GM23338 (cell line): ENCODE results near the gene CHEK1. TPM values are rescaled to one million over a fixed set of nuclear protein-coding genes. Genes with fewer than 3 reads are reported as not detected.

Source experiments
- ATAC-seq: fragments of 200-7000 bp; cut with Tn5 transposase; 3 replicates; pipeline ENCODE4 v1.9.1; 2020
- DNase-seq: peaks from one replicate; pipeline ENCODE4 v3.0.0-alpha.2; 2015; ENCODE audit warnings: low spot score
- H2AFZ ChIP-seq: fragments of 200-600 bp; sonication (generic); 2 replicates; pipeline ENCODE4 v1.8.0; 2016; ENCODE audit warnings: antibody characterized with exemption, mild to moderate bottlenecking, moderate library complexity
- H3F3A ChIP-seq: fragments of 200-600 bp; sonication (generic); replicated peaks from 2 replicates; pipeline ENCODE4 v1.8.0; 2017; ENCODE audit warnings: antibody characterized with exemption, mixed run types, low read depth
- H3K27ac ChIP-seq: fragments of 200-600 bp; sonication (generic); 2 replicates; pipeline ENCODE4 v1.6.1; 2016; ENCODE audit warnings: low read depth
- H3K27me3 ChIP-seq: fragments of 200-600 bp; sonication (generic); 2 replicates; pipeline ENCODE4 v1.8.0; 2016; ENCODE audit warnings: mild to moderate bottlenecking, mixed run types, moderate library complexity; ENCODE audit not compliant: insufficient read depth
- H3K36me3 ChIP-seq: fragments of 200-600 bp; sonication (generic); 2 replicates; pipeline ENCODE4 v1.8.0; 2016; ENCODE audit warnings: mild to moderate bottlenecking; ENCODE audit not compliant: insufficient read depth
- H3K4me1 ChIP-seq: fragments of 200-600 bp; sonication (generic); 2 replicates; pipeline ENCODE4 v1.8.0; 2016; ENCODE audit warnings: mild to moderate bottlenecking, moderate library complexity; ENCODE audit not compliant: insufficient read depth
- H3K4me2 ChIP-seq: fragments of 200-600 bp; sonication (generic); 2 replicates; pipeline ENCODE4 v1.7.1; 2017; ENCODE audit warnings: mixed run types
- H3K4me3 ChIP-seq: fragments of 200-600 bp; sonication (generic); 2 replicates; pipeline ENCODE4 v1.6.1; 2016; ENCODE audit warnings: mixed run types
- H3K79me2 ChIP-seq: fragments of 200-600 bp; sonication (generic); replicated peaks from 2 replicates; pipeline ENCODE4 v1.8.0; 2017; ENCODE audit warnings: mild to moderate bottlenecking; ENCODE audit not compliant: insufficient read depth
- H3K9me2 ChIP-seq: fragments of 200-600 bp; sonication (generic); 2 replicates; pipeline ENCODE4 v1.8.0; 2017; ENCODE audit not compliant: insufficient read depth
- H4K20me1 ChIP-seq: fragments of 200-600 bp; sonication (generic); replicated peaks from 2 replicates; pipeline ENCODE4 v1.8.0; 2017; ENCODE audit warnings: mild to moderate bottlenecking; ENCODE audit not compliant: insufficient read depth
- H3K27ac Mint-ChIP-seq: 2 replicates; pipeline ENCODE4 v1.8.0; 2020; ENCODE audit warnings: inconsistent platforms, mild to moderate bottlenecking, moderate library complexity, mixed read lengths
- H3K27me3 Mint-ChIP-seq: 3 replicates; pipeline ENCODE4 v1.8.0; 2022; ENCODE audit warnings: low read depth, mild to moderate bottlenecking, moderate library complexity, mixed read lengths, inconsistent platforms; ENCODE audit not compliant: insufficient read depth, poor library complexity
- H3K36me3 Mint-ChIP-seq: 3 replicates; pipeline ENCODE4 v1.8.0; 2021; ENCODE audit warnings: low read depth, mild to moderate bottlenecking, inconsistent platforms, moderate library complexity, mixed read lengths
- H3K4me1 Mint-ChIP-seq: 3 replicates; pipeline ENCODE4 v1.8.0; 2020; ENCODE audit warnings: mild to moderate bottlenecking, inconsistent platforms, mixed read lengths
- H3K4me3 Mint-ChIP-seq: 3 replicates; pipeline ENCODE4 v1.8.0; 2021; ENCODE audit warnings: moderate library complexity, mild to moderate bottlenecking, inconsistent platforms, mixed read lengths
- H3K9me3 Mint-ChIP-seq: 3 replicates; pipeline ENCODE4 v1.8.0; 2020; ENCODE audit warnings: moderate library complexity, mild to moderate bottlenecking, inconsistent platforms, mixed read lengths
- CREB1 ChIP-seq: fragments of 250-450 bp; sonication (Bioruptor Pico); IDR thresholded peaks from 2 replicates; pipeline ENCODE4 v1.5.0; 2020; ENCODE audit warnings: low read depth, mild to moderate bottlenecking, moderate library complexity
- CTCF ChIP-seq, 2 experiments: fragments of 200-600 bp in 1 of 2; sonication (generic) in 1 of 2; conservative IDR thresholded peaks; 2 replicates each; pipeline versions ENCODE4 v1.5.1 to v1.6.1; 2016 to 2017; ENCODE audit warnings: antibody characterized with exemption in 2 of 2, low read depth in 2 of 2, mild to moderate bottlenecking in 2 of 2, moderate library complexity in 1 of 2
- EZH2 ChIP-seq: fragments of 200-600 bp; sonication (generic); IDR thresholded peaks from one replicate; pipeline ENCODE4 v1.8.0; 2017; ENCODE audit warnings: antibody characterized with exemption, mild to moderate bottlenecking, low read depth; ENCODE audit not compliant: unreplicated experiment
- EZH2phosphoT487 ChIP-seq: fragments of 200-600 bp; sonication (generic); IDR thresholded peaks from one replicate; pipeline ENCODE4 v1.8.1; 2018; ENCODE audit warnings: antibody characterized with exemption; ENCODE audit not compliant: unreplicated experiment
- JUNB ChIP-seq: IDR thresholded peaks from one replicate; pipeline ENCODE4 v1.6.1; 2016; ENCODE audit warnings: antibody characterized with exemption; ENCODE audit not compliant: unreplicated experiment
- NANOG ChIP-seq: IDR thresholded peaks from 2 replicates; pipeline ENCODE4 v1.6.1; 2016; ENCODE audit warnings: antibody characterized with exemption, borderline replicate concordance
- POLR2AphosphoS5 ChIP-seq: IDR thresholded peaks from 2 replicates; pipeline ENCODE4 v1.6.1; 2016; ENCODE audit warnings: antibody characterized with exemption, low read depth
- ZNF114 ChIP-seq: fragments of 250-450 bp; sonication (Bioruptor Pico); IDR thresholded peaks from 2 replicates; pipeline ENCODE4 v1.5.0; 2020; ENCODE audit warnings: mild to moderate bottlenecking, moderate library complexity
- ZNF331 ChIP-seq: fragments of 250-450 bp; sonication (Bioruptor Pico); IDR thresholded peaks from 2 replicates; pipeline ENCODE4 v1.5.0; 2020; ENCODE audit warnings: low read depth, mild to moderate bottlenecking, moderate library complexity
- polyA plus RNA-seq: library from polyadenylated mRNA; unstranded; fragments of >200 nt; fragmentation: Nextera tagmentation; extraction: Ambion mirVana; gene quantifications from 2 replicates; pipeline ENCODE4 v1.2.1, GENCODE V29; 2016
- total RNA-seq: library from RNA; depleted of rRNA; stranded (reverse); fragments of >200 nt; shearing (Covaris generic); gene quantifications from 2 replicates; pipeline ENCODE4 v1.2.3, GENCODE V29; 2014

CHEK1 gene
- total and polyA plus RNA-seq, 2 experiments from 2014 or later = 90.0 to 102 TPM

- no peak overlapping the region for H2AFZ ChIP-seq
- no peaks in the 10 kb centered on the region for H3K27me3 ChIP-seq
- H3K9me2 ChIP-seq = 0 out of 2 replicates have a peak, but pooled peaks cover 3% of the 10 kb centered on the region
- Mint-ChIP-seq H3K9me3 (peaks cover 14% of the 10 kb centered on the region), H3K27ac (no peak overlapping the region), H3K4me1 (peaks cover 18% of the 10 kb centered on the region), H3K4me3 (no peak overlapping the region), H3K36me3 (peaks cover 35% of the 10 kb centered on the region), H3K27me3 (peaks cover 3% of the 10 kb centered on the region)
- ATAC-seq (no peak), DNase-seq (no peak)
- peaks cover 4% of the 10 kb centered on the region for H3K4me1 ChIP-seq
- no peak overlapping the region for H3K27ac ChIP-seq
- no peak overlapping the region for H3K4me2 ChIP-seq
- no peaks in the 10 kb centered on the region for H3F3A ChIP-seq
- no peaks in the 10 kb centered on the region for H4K20me1 ChIP-seq
- no peaks in the 10 kb centered on the region; the same call in 1 of the 2 replicates for H3K36me3 ChIP-seq
- H3K79me2 ChIP-seq = no peaks in the 10 kb centered on the region
- TF ChIP-seq POLR2AphosphoS5 (no peak), CTCF (conservative IDR thresholded peaks at IDR 0.05; ENCODE audit: low read depth in 2 of 2) (no peak), ZNF114 (CRISPR knock-in tag) (no peak), ZNF331 (no peak), NANOG (no peak), CREB1 (CRISPR knock-in tag) (no peak)
- H3K4me3 ChIP-seq = no peak overlapping the region
Observed at GRCh38 chr11:125689274-125689859, 64.4 kb downstream of the CHEK1 start.

GRCh38 chr11:125690006-125690405 lies 65.0 kb downstream of the CHEK1 start:
- no peak overlapping the region for H3K4me3 Mint-ChIP-seq
- H3K27me3 Mint-ChIP-seq = peaks cover 3% of the 10 kb centered on the region
- no peak for ATAC-seq
- H3K79me2 ChIP-seq = no peaks in the 10 kb centered on the region
- peaks cover 16% of the 10 kb centered on the region for H3K4me1 Mint-ChIP-seq
- H3K4me1 ChIP-seq = peaks cover under 1% of the 10 kb centered on the region
- H3F3A ChIP-seq = no peaks in the 10 kb centered on the region
- H2AFZ ChIP-seq = no peak overlapping the region
- 0 out of 2 replicates have a peak, but pooled peaks cover 3% of the 10 kb centered on the region for H3K9me2 ChIP-seq
- H3K4me3 ChIP-seq = no peak overlapping the region
- no peak overlapping the region for H3K27ac ChIP-seq
- no peaks in the 10 kb centered on the region; the same call in 1 of the 2 replicates for H3K36me3 ChIP-seq
- H3K27ac Mint-ChIP-seq = no peak overlapping the region
- no peaks in the 10 kb centered on the region for H3K27me3 ChIP-seq
- TF ChIP-seq EZH2 = no peak
- DNase-seq = no peak
- no peaks in the 10 kb centered on the region for H4K20me1 ChIP-seq
- H3K36me3 Mint-ChIP-seq = peaks cover 34% of the 10 kb centered on the region
- no peak overlapping the region for H3K4me2 ChIP-seq
- H3K9me3 Mint-ChIP-seq = peaks cover 14% of the 10 kb centered on the region

GRCh38 chr11:125692887-125693286 lies 67.9 kb downstream of the CHEK1 start:
- Histone ChIP-seq H3K4me1 (no peaks in the 10 kb centered on the region), H3F3A (no peaks in the 10 kb centered on the region), H2AFZ (no peak overlapping the region), H3K4me2 (no peak overlapping the region), H3K9me2 (no peaks in the 10 kb centered on the region), H4K20me1 (no peaks in the 10 kb centered on the region), H3K79me2 (no peaks in the 10 kb centered on the region), H3K27me3 (no peaks in the 10 kb centered on the region), H3K27ac (no peak overlapping the region), H3K36me3 (no peaks in the 10 kb centered on the region; the same call in 1 of the 2 replicates), H3K4me3 (no peak overlapping the region)
- H3K9me3 Mint-ChIP-seq = peaks cover 2% of the 10 kb centered on the region; the same call in 1 of the 3 replicates
- H3K4me3 Mint-ChIP-seq = no peak overlapping the region
- H3K27ac Mint-ChIP-seq = no peak overlapping the region
- H3K4me1 Mint-ChIP-seq = no peaks in the 10 kb centered on the region; the same call in 2 of the 3 replicates
- no peaks in the 10 kb centered on the region for H3K27me3 Mint-ChIP-seq
- peaks cover 7% of the 10 kb centered on the region; the same call in 2 of the 3 replicates for H3K36me3 Mint-ChIP-seq
- ATAC-seq (no peak), DNase-seq (no peak)
- TF ChIP-seq POLR2AphosphoS5 (no peak), CTCF (conservative IDR thresholded peaks at IDR 0.05; ENCODE audit: low read depth in 2 of 2) (no peak), ZNF114 (CRISPR knock-in tag) (no peak), NANOG (no peak), EZH2phosphoT487 (no peak), JUNB (no peak)
